ENCODE results near the gene GSPT1.

Gene GSPT1

GRCh38 chr16:11901091-11901490 is 14.7 kb downstream of the GSPT1 start:
- TF ChIP-seq CTCF (IDR thresholded peaks at IDR 0.05; ENCODE audit: low read depth, low read length, poor library complexity, severe bottlenecking) (no peak), EZH2phosphoT487 (IDR thresholded peaks at IDR 0.05; ENCODE audit: borderline replicate concordance, low read length) (no peak)
- Histone ChIP-seq H3K9me2 (replicated peaks; ENCODE audit: control insufficient read depth, low read length) (no peaks in the 10 kb centered on the region), H3K27ac (ENCODE audit: low read depth, low read length) (no peak overlapping the region), H3K27me3 (ENCODE audit: control insufficient read depth, low read length) (no peaks in the 10 kb centered on the region), H3K36me3 (ENCODE audit: control insufficient read depth, low read length) (peaks cover 65% of the 10 kb centered on the region), H3K4me1 (ENCODE audit: control insufficient read depth, low read length) (peaks cover under 1% of the 10 kb centered on the region; the same call in 1 of the 2 replicates), H4K20me1 (ENCODE audit: control insufficient read depth, insufficient read depth, low read depth, low read length) (peaks cover 7% of the 10 kb centered on the region), H3K79me2 (ENCODE audit: control insufficient read depth, low read length) (peaks cover 100% of the 10 kb centered on the region), H3K9me3 (ENCODE audit: control insufficient read depth, insufficient read depth, low read length) (no peaks in the 10 kb centered on the region), H3K4me3 (ENCODE audit: low read length) (no peak overlapping the region), H3K4me2 (ENCODE audit: low read length) (no peak overlapping the region), H3F3A (ENCODE audit: control insufficient read depth, insufficient read depth) (peaks cover 3% of the 10 kb centered on the region; the same call in 1 of the 2 replicates)

- no peaks in the 10 kb centered on the region for H3K4me1 ChIP-seq (ENCODE audit: control insufficient read depth, low read length)
- H3K36me3 ChIP-seq (ENCODE audit: control insufficient read depth, low read length): peaks cover 78% of the 10 kb centered on the region
- no peaks in the 10 kb centered on the region for H3K9me2 ChIP-seq (replicated peaks; ENCODE audit: control insufficient read depth, low read length)
- no peaks in the 10 kb centered on the region for H3K9me3 ChIP-seq (ENCODE audit: control insufficient read depth, insufficient read depth, low read length)
- H3F3A ChIP-seq (ENCODE audit: control insufficient read depth, insufficient read depth): no peaks in the 10 kb centered on the region; the same call in 1 of the 2 replicates
- H3K27me3 ChIP-seq (ENCODE audit: control insufficient read depth, low read length): no peaks in the 10 kb centered on the region
- no peak overlapping the region for H3K4me3 ChIP-seq (ENCODE audit: low read length)
- H3K27ac ChIP-seq (ENCODE audit: low read depth, low read length): no peak overlapping the region
- peaks cover 6% of the 10 kb centered on the region; the same call in 1 of the 2 replicates for H4K20me1 ChIP-seq (ENCODE audit: control insufficient read depth, insufficient read depth, low read depth, low read length)
- peaks cover 66% of the 10 kb centered on the region for H3K79me2 ChIP-seq (ENCODE audit: control insufficient read depth, low read length)
- H3K4me2 ChIP-seq (ENCODE audit: low read length): no peak overlapping the region
- TF ChIP-seq EZH2phosphoT487 (IDR thresholded peaks at IDR 0.05; ENCODE audit: borderline replicate concordance, low read length) (no peak), CTCF (IDR thresholded peaks at IDR 0.05; ENCODE audit: low read depth, low read length, poor library complexity, severe bottlenecking) (no peak)
Measured at GRCh38 chr16:11896486-11897176, 19.1 kb downstream of the GSPT1 start.

GRCh38 chr16:11893571-11893970 is 22.2 kb downstream of the GSPT1 start:
- Histone ChIP-seq H3K36me3 (ENCODE audit: control insufficient read depth, low read length) (peaks cover 76% of the 10 kb centered on the region), H3K4me3 (ENCODE audit: low read length) (no peak overlapping the region), H3K9me3 (ENCODE audit: control insufficient read depth, insufficient read depth, low read length) (no peaks in the 10 kb centered on the region), H4K20me1 (ENCODE audit: control insufficient read depth, insufficient read depth, low read depth, low read length) (no peaks in the 10 kb centered on the region), H3K9me2 (replicated peaks; ENCODE audit: control insufficient read depth, low read length) (no peaks in the 10 kb centered on the region), H3F3A (ENCODE audit: control insufficient read depth, insufficient read depth) (no peaks in the 10 kb centered on the region; the same call in 1 of the 2 replicates), H3K27me3 (ENCODE audit: control insufficient read depth, low read length) (no peaks in the 10 kb centered on the region), H3K27ac (ENCODE audit: low read depth, low read length) (no peak overlapping the region), H3K4me1 (ENCODE audit: control insufficient read depth, low read length) (no peaks in the 10 kb centered on the region), H3K79me2 (ENCODE audit: control insufficient read depth, low read length) (peaks cover 35% of the 10 kb centered on the region), H3K4me2 (ENCODE audit: low read length) (no peak overlapping the region)
- TF ChIP-seq EZH2phosphoT487 (IDR thresholded peaks at IDR 0.05; ENCODE audit: borderline replicate concordance, low read length) (no peak), CTCF (IDR thresholded peaks at IDR 0.05; ENCODE audit: low read depth, low read length, poor library complexity, severe bottlenecking) (no peak)
